ENCODE results near the gene ISLR. TPM values are rescaled to one million over a fixed set of nuclear protein-coding genes. Genes with fewer than 3 reads are reported as not detected.

The ISLR gene
- total RNA-seq, 1 donor from 2014 or later, result not detected

GRCh38 chr15:74208901-74209559, 35.5 kb downstream of the ISLR start:
- no peak overlapping the region for H3K4me3 ChIP-seq (ENCODE audit: low read depth, low read length)
- no peak for DNase-seq (ENCODE audit: low read depth)

GRCh38 chr15:74209560-74209958, 36.0 kb downstream of the ISLR start:
- no peak for DNase-seq (ENCODE audit: low read depth)

More at GRCh38 chr15:74208901-74209559, 35.5 kb downstream of the ISLR start:
- no peak for TF ChIP-seq CTCF (conservative IDR thresholded peaks at IDR 0.05; ENCODE audit: low read depth, low read length)

GRCh38 chr15:74209997-74210671, 36.6 kb downstream of the ISLR start:
- DNase-seq (ENCODE audit: low read depth), result no peak

More at GRCh38 chr15:74209560-74209958, 36.0 kb downstream of the ISLR start:
- TF ChIP-seq CTCF (conservative IDR thresholded peaks at IDR 0.05; ENCODE audit: low read depth, low read length), result no peak
- no peak overlapping the region for H3K4me3 ChIP-seq (ENCODE audit: low read depth, low read length)

GRCh38 chr15:74210729-74211128, 37.2 kb downstream of the ISLR start:
- no peak for DNase-seq (ENCODE audit: low read depth)
- H3K4me3 ChIP-seq (ENCODE audit: low read depth, low read length), result no peak overlapping the region
- no peak for TF ChIP-seq CTCF (conservative IDR thresholded peaks at IDR 0.05; ENCODE audit: low read depth, low read length)

More at GRCh38 chr15:74209997-74210671, 36.6 kb downstream of the ISLR start:
- TF ChIP-seq CTCF (conservative IDR thresholded peaks at IDR 0.05; ENCODE audit: low read depth, low read length), result no peak
- H3K4me3 ChIP-seq (ENCODE audit: low read depth, low read length), result no peak overlapping the region

GRCh38 chr15:74211656-74212055, 38.1 kb downstream of the ISLR start:
- no peak for DNase-seq (ENCODE audit: low read depth)
- no peak for TF ChIP-seq CTCF (conservative IDR thresholded peaks at IDR 0.05; ENCODE audit: low read depth, low read length)
- no peak overlapping the region for H3K4me3 ChIP-seq (ENCODE audit: low read depth, low read length)

GRCh38 chr15:74212494-74212893, 39.0 kb downstream of the ISLR start:
- H3K4me3 ChIP-seq (ENCODE audit: low read depth, low read length), result no peak overlapping the region
- no peak for DNase-seq (ENCODE audit: low read depth)
- no peak for TF ChIP-seq CTCF (conservative IDR thresholded peaks at IDR 0.05; ENCODE audit: low read depth, low read length)

Measured in epithelial cell of proximal tubule (primary cell).